GM10266 (cell line): ENCODE data around the gene ZSCAN31.
"Not testable (repeated sequence)": the region's sequence is repeated elsewhere in the genome, so short reads cannot be mapped to it uniquely, and the experiment has no call there.

Experiments used
- DNase-seq: peaks from one replicate; pipeline ENCODE4 v3.0.0; 2012; ENCODE audit errors: extremely low spot score
- TF ChIP-seq, protein P1 (sequence below): IDR thresholded peaks from 2 replicates; pipeline ENCODE4 v1.5.1; 2012; ENCODE audit warnings: mild to moderate bottlenecking, low read depth; ENCODE audit not compliant: control insufficient read depth, insufficient read depth; ENCODE audit errors: missing control alignments

ZSCAN31 gene

DNA sequence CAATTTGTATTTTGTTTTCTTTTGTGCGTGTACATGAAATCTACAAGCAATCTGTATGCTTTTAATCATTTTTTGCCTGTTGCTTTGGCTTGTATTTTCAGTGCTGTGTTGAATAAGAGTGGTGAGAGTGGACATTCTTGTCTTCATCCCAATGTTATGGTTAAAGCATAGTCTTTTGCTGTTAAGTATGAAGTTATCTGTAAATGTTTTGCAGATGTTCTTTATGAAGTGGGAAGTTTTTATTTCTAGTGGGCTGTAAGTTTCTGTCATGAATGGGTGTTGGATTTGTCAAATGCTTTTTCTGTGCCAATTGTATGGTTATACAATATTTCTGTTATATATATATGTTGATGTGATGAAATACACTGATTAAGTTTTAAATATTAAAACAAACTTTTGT lies 38.0 kb upstream of the ZSCAN31 start:
- TF ChIP-seq, protein P1, sequence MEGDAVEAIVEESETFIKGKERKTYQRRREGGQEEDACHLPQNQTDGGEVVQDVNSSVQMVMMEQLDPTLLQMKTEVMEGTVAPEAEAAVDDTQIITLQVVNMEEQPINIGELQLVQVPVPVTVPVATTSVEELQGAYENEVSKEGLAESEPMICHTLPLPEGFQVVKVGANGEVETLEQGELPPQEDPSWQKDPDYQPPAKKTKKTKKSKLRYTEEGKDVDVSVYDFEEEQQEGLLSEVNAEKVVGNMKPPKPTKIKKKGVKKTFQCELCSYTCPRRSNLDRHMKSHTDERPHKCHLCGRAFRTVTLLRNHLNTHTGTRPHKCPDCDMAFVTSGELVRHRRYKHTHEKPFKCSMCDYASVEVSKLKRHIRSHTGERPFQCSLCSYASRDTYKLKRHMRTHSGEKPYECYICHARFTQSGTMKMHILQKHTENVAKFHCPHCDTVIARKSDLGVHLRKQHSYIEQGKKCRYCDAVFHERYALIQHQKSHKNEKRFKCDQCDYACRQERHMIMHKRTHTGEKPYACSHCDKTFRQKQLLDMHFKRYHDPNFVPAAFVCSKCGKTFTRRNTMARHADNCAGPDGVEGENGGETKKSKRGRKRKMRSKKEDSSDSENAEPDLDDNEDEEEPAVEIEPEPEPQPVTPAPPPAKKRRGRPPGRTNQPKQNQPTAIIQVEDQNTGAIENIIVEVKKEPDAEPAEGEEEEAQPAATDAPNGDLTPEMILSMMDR = no peak
- DNase-seq = no peak

- DNase-seq = peak; percentile 46
- TF ChIP-seq, protein P1 = no peak
Measured at GRCh38 chr6:28371706-28372451, 35.9 kb upstream of the ZSCAN31 start.

- TF ChIP-seq, protein P1 = no peak
- DNase-seq = no peak
Measured at GRCh38 chr6:28371280-28371679, 35.3 kb upstream of the ZSCAN31 start.

DNA sequence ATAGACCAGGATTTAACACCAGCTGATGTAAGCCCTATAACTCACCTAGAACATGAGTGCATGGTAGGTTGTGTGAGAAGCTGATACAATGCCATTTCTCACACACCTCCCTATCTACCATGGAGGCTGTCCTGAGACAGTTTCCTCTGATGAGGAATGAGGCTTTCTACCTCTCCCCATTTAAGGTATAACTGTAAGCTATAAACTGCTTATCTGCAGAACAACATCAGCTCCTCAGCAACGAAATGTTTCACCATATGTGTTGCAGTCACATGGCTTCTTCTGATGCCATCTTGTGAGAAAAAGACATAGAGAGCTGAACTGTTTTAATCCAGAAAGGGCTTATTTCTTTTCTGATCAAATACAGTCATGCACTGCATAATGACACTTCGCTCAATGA lies 34.5 kb upstream of the ZSCAN31 start:
- no peak for DNase-seq
- TF ChIP-seq, protein P1 = no peak

DNA sequence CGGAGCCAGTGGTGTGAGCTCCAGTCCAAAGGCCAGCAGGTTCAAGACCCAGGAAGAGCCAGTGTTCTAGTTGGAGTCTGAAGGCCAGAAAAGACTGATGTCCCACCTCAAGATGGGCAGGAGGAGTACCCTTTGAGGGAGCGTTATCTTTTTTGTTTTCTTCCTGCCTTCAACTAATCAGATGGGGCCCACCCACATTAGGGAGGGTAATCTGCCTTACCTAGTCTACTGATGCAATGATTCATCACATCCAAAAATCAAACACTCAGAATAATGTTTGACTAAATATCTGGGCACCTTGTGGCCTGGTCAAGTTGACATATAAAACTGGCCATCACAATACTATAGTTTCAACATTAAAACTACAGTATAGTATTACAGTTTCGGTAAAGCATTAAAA lies 33.5 kb upstream of the ZSCAN31 start:
- TF ChIP-seq, protein P1 = no peak
- DNase-seq = no peak

- TF ChIP-seq, protein P1 = no peak
- peak; percentile 49 for DNase-seq
Measured at GRCh38 chr6:28368522-28368921, 32.6 kb upstream of the ZSCAN31 start.

GRCh38 chr6:28365590-28365989 lies 29.6 kb upstream of the ZSCAN31 start:
- not testable (repeated sequence) for DNase-seq

DNA sequence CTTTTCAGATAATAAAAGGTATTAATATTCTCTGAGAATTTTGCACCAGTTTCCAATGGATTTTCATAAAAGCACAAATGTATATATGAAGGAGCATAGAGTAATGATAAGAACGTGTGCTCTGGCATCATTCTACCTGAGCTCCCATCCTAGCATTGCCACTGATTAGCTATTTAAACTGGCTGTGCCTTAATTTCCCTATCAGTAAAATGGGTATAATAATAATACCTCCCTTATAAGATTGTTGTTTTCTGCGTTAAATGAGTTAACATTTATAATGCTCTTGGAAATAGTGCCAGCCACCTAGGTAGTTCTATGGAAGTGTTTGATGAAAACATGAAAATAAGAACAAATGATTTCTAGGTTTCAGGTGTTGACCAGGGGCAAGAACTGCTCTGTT lies 25.0 kb upstream of the ZSCAN31 start:
- TF ChIP-seq, protein P1 = no peak

GRCh38 chr6:28359562-28359961 lies 23.6 kb upstream of the ZSCAN31 start:
- DNase-seq = not testable (repeated sequence)

More for the DNA sequence above, 25.0 kb upstream of the ZSCAN31 start:
- no peak for DNase-seq
